ENCODE measurements around the gene SPTLC1.
"Not testable (repeated sequence)": the region's sequence is repeated elsewhere in the genome, so short reads cannot be mapped to it uniquely, and the experiment has no call there.

Gene SPTLC1

DNA sequence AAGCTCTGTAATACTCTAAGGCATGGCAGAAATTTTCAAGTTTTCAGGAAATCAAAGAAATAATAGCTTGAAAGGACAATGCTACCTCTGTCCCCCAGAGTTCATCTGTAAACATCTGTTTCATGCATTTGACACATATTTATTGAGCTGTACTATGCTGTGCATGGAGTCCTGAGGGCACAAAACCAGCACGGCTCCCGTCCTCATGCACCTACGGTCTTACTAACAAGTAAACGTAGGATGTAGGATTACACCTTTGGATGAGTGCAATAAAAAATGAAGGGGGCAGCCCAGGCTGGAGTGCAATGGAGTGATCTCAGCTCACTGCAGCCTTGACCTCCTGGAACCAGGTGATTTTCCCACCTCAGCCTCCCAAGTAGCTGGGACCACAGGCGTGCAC, 81.9 kb downstream of the SPTLC1 start:
- no peak for DNase-seq (ENCODE audit: low read depth in 2 of 2)

DNA sequence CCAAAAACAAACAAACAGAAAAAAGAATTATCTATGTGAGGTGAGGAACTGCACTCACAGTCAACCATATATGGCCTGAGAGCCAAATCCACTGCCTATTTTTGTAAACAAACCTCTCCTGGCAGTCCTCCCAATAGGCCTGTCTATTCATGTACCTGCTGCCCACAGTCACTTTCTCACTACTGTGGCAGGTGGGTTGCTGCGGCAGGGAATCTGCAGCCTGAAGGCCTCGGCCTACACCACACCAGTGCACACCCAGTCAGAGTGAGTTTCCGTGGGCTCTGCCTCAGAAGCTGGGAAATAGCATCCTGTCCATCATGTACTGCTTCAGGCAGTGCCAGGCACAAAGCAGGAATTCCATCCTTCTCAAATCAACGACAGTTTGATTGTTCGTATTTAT, 82.3 kb downstream of the SPTLC1 start:
- no peak for DNase-seq (ENCODE audit: low read depth in 2 of 2)

DNA sequence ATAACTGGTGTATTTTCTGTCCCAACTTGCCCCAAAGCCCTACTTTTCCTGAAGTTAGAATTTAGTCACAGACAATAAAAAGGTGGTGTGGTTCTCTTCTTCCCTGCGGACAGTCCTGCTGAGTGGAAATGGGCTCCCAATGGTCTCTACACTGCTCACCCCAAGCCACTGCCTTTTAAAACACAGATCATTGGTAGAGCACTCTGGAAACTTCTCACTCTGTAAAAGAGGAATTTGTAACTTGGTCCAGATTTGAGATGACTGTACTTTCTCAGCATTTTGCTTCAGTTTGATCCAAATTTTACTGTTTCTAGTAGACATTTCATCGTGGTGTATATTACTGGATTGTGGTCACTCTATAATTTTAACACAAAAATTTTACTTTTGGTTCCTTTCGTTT, 84.8 kb downstream of the SPTLC1 start:
- DNase-seq (ENCODE audit: low read depth in 2 of 2) = no peak

DNA sequence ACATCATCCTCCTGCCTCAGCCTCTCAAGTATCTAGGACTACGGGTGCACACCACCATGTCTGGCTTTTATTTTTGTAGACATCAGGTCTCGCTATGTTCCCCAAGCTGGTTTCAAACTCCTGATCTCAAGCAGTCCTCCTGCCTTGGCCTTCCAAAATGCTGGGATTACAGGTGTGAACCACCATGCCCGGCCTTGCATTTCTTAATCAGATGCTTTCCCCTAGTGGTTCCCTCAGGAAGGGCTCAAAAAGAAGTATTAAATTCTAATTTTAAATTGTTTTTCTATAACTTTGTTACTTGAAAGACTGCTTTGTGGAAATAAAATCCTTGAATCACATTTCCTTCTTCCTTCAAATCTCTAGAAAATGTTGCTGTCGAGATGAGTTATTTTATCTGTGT, 85.7 kb downstream of the SPTLC1 start:
- DNase-seq (ENCODE audit: low read depth in 2 of 2) = no peak

DNA sequence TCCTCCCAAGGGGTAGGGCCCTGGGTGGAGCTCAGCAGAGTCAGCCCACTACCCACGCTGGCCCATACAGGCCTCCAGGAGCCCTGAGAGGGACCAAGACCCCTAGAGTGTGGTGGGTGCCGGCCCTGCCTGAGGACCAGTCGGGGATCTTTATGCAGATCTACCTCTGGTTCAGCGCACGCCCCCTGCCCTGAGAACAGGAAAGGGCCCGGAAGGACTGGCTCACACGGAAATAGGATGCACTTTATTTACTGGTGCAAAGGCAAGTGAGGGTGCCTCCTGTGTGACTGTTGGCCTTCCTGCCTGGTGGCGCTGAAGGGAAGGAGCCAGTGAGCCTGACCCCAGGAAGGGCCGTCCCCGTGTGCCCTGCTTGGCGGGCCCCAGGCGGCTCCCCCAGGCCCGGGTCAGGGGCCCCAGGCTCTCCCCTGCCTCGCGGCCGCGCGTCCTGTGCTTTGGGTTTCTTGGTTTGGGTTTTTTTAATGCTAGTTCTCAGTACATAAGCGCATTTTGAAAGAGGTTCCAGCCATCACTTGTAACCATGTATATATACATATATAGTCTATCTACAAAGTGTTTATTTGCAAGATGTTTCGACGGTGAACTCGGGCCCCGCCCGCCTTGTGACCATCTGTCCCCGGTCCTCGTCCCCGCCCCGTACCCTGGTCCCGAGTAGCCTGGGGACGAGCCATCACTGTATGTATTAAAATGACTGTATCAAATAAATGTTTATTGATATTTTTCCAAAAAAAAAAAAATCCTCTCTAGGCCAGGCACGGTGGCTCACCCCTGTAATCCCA, 88.8 kb downstream of the SPTLC1 start:
- no peak for DNase-seq (ENCODE audit: low read depth in 2 of 2)

DNA sequence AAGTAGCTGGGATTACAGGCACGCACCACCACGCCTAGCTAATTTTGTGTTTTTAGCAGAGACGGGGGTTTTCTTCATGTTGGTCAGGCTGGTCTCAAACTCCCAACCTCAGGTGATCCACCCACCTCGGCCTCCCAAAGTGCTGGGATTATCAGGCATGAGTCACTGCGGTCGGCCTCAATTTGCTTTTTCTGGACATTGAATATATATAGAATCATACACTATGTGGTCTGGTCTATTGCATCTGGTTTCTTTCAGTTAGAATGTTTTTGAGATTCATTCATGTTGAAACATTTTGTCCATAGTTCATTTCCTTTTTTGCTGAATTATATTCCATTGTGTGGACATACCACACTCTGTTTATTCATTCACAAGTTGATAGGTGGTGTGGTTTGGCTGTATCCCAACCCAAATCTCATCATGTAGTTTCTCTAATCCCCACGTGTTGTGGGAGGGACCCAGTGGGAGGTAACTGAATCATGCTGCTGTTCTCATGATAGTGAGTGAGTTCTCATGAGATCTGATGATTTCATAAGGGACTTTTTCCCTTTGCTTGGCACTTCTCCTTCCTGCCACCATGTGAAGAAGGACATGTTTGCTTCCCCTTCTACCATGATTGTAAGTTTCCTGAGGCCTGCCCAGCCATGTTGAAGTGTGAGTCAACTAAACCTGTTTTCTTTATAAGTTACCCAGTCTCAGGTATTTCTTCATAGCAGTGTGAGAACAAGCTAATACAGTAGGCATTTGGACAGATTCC, 93.2 kb downstream of the SPTLC1 start:
- DNase-seq (ENCODE audit: low read depth in 2 of 2) = not testable (repeated sequence)

DNA sequence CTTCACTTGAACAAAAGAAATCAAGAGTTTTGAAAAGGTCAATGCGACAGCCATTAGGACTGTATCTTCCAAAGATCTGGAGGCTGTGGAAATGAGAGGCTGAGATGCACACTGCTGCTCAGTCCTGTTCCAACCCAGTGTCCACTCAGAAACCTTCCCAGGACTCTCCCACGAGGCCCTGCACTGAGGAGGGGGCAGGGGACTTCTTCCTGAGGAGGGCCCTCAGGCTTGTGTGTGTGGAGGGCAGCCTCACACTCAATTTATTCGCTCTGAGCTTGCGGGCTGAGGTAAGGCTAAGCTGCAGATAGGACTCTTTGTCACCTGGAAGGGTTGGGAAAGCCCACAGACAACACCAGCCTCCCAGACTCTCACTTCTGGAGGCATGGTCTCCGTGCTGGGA, 95.6 kb downstream of the SPTLC1 start:
- no peak for DNase-seq (ENCODE audit: low read depth in 2 of 2)

DNA sequence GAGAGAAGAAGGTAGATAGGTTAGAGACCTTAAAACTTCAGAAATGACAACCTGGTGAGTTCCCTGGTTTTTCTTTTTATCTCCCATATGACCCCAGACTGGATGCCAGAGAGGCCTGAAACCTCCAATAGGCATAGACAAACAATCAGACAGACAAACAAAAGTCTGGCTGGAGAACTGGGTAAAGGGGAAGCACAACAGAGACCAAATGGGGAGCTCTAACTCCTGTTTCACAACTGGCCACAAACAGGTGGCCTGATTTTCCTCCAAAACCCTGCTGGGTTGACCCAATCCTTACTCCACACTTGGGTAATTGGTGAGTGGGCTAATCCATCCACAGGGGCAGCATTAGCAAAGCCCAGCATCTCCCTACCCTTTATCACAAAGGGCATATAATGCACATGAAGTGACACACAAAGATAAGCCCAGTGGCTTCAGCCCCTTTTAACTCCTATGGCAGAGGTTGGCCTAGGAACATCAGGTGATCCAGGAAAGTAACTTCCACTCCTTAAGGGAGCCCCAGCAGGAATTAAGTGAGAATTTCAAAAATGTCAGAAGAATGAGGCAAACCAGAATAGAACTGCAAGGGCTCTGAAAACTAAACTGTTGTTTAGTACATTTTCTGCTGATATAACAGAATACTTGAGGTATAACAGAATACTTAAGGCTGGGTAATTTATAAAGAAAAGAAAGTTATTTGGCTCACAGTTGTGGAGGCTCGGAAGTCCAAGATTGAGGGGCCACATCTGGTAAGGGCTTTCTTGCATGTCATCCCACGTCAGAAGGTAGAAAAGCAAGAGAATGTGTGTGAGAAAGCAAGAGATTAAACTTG, 104.3 kb downstream of the SPTLC1 start:
- no peak for DNase-seq (ENCODE audit: low read depth in 2 of 2)

DNA sequence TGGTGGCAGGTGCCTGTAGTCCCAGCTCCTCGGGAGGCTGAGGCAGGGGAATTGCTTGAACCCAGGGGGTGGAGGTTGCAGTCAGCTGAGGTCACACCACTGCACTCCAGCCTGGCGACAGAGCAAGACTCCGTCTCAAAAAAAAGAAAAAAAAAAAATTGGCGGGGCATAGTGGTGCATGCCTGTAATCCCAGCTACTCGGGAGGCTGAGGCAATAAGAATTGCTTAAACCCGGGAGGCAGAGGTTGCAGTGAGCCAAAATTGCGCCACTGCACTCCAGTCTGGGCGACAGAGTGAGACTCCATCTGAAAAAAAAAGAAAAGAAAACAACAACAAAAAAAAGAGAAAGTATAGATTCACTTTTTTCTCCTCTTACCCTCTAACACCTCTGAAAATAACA, 105.0 kb downstream of the SPTLC1 start:
- DNase-seq (ENCODE audit: low read depth in 2 of 2) = not testable (repeated sequence)

DNA sequence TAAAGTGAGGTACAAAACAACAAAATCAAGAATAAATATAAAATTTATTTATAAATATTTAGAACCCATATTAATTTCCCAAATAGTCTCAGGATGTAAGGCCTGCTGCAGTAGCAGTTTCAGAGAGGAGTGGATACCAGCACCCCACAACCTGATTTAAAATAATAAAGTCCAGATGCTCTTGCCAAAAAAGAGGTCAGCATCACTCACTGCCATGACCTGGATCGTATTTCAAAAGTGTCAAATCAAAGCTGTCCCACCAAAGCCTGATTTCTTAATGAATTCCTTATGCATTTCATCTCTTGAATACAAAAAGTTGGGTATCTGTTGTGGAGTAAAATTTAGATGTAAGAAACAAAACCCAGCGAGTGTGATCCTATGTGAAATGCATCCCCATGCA, 107.2 kb downstream of the SPTLC1 start:
- DNase-seq (ENCODE audit: low read depth in 2 of 2) = no peak

DNA sequence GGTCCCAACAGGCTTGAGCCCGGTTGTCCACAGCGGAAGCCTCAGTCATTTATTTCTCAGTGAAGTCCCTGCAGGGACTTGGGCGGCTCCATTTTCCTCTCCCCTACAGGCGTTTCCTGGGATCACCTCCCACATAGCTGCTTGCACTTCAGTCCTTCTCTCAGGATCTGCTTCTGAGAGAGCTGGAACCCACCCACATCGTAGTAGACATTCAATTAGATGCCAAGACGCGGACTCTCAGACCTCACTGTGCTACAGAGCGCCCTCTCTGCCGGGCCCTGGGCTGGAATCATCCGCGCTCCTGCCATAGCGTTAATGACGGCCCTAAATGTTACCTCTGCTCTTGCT, 111.2 kb downstream of the SPTLC1 start:
- DNase-seq (ENCODE audit: low read depth in 2 of 2) = no peak

DNA sequence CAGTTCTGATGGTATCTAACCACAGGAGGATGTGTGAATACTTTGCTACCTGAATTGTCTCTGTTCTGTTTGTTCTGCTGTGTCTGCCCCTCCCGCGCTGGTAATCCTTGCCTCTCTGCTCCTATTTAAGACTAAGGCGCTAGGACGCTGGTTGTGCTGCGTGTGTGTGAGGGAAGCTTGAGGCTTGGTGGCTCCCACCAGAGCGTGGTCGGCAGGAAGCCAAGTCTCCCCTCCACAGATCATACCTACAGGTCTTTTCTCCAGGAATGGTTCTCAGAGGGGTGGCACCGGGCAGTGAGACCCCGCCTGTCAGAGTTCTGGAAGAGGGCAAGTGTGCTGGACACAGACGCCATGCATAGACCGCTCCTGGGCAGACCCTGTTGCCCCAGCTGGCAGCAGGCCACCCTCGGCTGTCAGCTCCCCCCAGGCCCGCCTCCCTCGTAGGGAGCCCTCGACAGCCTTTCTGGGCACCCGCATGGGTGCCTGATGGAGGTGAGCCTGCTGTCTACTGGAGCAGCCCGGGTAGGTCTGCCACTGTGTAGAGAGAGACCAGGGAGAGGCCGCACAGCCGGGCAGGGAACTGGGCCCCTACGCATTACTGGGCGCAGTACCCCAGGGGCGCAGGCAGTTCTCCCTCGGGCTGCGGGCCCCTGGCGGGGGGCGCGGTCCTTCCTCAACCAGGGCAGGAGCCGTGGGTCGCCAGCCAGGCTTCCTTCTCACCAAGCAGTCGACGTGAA, 111.7 kb downstream of the SPTLC1 start:
- DNase-seq (ENCODE audit: low read depth in 2 of 2) = no peak

DNA sequence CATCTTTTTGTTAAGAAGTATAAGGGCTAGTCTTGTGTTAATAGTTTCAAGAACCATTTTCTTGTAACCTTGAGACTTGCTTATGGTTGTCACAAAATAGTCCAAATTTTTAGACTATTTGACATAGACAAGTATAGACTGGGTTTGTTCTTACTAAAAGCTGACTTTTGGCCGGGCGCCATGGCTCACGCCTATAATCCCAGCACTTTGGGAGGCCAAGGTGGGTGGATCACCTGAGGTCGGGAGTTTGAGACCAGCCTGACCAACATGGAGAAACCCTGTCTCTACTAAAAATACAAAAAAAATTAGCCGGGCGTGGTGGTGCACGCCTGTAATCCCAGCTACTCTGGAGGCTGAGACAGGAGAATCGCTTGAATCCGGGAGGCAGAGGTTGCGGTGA, 113.3 kb downstream of the SPTLC1 start:
- not testable (repeated sequence) for DNase-seq (ENCODE audit: low read depth in 2 of 2)

DNA sequence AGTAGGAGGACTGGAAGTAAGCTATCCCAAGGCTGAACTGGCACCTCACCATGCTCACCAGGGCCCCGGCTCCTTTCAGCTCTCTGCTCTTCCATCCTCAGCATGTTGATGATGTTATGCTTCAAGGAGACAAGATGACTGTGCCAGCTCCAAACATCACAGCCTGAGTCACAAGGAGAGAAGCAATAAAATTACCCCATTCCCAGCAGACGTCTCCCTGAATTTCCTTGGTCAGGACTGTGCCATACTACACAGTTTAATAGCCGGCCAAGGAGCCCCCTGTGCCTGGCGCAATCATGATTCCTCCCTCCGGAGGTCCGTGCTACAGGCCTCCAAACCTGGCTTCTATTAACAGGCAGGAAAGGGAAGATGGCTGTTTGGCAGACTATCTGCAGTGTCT, 114.0 kb downstream of the SPTLC1 start:
- DNase-seq (ENCODE audit: low read depth in 2 of 2) = no peak

DNA sequence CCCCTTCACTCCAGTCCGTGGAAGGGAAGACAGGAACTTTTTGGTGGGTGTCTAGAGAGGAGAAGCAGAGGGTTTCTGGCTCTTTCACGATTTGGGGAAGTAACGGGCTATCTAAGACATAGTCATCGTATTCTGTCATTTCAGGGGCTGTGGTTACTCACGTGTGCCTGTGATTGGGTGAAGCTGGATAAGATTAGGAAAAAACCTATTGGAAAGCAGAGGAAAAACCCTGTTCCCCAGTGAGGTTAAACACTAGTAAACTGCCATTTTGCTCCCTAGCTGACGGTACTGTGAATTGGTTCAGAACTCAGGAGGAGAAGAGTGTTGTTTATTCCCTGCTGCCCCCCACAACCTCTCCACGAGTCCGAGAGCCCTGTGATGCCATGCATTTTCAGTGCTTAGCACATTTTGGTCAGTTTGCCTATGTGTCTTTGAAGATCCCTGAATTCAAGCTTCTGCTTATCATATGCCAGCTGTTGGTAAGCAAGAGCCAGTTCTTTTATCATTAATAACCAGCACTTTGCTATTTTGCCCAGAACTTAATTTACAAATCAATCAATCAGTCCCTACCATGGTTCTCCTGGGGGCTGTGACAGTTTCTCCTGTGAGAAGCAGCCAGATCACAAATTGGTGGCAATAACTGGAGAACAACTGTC, 120.1 kb downstream of the SPTLC1 start:
- no peak for DNase-seq (ENCODE audit: low read depth in 2 of 2)

DNA sequence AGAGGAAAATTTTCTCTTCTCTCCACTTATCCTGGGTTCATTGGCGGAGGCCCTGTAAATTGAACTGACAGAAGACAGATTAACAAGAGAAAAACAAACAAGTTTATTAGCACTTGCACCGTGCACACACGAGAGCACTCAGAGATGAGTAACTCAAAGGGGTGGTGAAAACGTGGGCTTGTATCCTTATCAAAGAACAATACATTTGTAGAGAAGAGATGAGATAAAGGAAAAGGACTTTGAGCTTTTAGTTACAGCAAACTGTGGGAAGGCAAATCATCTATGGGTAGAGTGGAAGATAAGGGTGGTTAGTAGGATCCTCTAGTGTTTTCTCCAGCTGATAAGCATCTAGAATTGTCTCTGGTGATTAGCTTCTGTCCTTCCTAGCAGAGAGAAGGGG, 120.8 kb downstream of the SPTLC1 start:
- no peak for DNase-seq (ENCODE audit: low read depth in 2 of 2)

DNA sequence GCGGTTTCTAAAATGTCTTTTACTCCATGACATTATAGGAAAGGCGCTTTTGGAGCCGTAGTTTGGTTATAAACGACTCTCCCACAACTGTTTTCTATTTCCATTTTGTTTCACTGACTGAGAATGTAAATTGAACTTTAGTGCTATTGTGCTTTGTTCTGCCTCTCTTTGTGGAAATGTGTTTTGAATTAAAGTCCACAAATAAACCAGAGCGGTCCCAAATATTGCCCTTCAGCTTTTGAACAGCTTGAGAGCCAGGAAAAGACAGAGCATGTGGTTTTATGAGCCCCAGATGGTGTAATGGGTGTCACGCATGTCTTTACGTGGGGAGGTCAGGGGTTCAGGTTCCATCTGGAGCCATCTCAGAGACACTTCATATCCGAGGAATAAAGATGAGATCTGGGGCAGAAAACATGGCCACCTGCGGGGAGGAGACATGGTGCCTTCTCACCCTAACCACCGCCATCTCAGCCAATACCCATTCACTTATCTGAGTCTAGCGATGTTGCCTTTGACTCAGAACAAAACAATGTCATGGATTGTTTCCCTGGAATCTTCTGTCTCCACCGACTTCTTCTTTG, 122.7 kb downstream of the SPTLC1 start:
- no peak for DNase-seq (ENCODE audit: low read depth in 2 of 2)

DNA sequence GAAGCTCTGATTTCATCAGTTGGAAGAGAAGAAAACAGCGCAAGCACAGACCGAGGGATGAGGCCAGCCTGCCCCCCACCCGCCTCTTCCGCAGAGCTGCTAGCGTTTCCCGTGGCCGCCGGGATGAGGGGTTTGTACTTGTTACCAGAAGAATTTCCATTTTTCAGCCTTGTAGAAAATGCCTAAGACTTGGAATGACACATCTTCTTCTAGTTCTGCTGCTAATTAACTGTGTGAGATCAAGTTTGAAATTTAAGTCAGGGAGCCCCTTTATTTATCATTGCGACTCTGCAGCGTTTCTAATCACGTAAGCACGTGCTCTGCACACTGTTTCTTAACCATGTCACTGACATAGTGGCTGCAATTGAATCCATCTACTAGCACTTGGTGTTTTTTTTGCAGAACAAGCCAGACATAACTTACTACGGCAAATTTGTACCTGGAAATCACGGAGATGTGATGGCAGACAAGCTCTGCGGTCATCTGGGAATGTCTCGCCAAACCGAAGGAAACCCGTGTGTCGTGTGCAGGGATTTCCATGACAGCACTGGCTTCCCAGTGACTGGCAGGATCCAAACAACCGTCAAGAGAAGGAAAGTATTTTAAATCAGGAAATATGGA, 123.4 kb downstream of the SPTLC1 start:
- DNase-seq (ENCODE audit: low read depth in 2 of 2) = no peak

DNA sequence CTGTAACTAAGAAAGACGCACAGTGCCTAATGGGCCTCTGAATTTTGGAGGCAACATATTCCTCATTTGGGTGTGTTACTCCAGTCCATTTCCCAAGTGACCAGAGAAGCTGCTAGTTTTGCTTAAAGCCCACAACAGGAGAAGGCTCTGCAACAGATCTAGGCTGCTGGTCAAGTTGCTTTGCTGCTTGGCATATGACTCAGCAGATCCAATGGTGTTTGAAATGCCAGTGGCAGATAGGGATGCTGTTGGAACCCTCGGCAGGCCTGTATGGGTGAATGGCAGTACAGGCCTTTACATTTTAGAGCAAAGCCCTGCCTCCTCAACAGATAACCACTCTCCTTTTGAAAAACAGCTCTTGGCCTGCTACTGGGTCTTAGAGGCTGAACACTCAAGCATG, 129.0 kb downstream of the SPTLC1 start:
- DNase-seq (ENCODE audit: low read depth in 2 of 2) = no peak

DNA sequence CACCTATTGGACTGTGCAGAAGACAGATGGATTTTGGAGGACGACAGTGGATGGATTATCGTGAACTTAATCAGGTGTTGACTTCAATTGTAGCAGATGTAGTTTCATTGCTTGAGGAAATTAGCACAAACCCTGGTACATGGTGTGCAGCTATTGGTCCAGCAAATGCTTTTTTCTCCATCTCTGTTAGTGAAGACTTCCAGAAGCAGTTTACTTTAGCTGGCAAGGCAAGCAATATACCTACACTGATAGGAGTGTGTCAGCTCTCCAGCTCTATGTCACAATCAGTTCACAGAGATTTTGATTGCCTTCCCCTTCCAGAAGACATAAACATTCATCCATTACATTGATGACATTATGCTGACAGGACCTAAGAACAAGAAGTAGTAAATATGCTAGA, 129.5 kb downstream of the SPTLC1 start:
- no peak for DNase-seq (ENCODE audit: low read depth in 2 of 2)

Data from stimulated activated CD8-positive, alpha-beta memory T cell treated with anti-CD3 and anti-CD28 coated beads, Interleukin-15, amount 100 ng/mL, for 4 hours (primary cell).